Ovary (tissue), 3 donors: ENCODE data around the gene PRR29.

ENCODE experiments used
- CTCF ChIP-seq, 3 donors: fragments of 450-650 bp in 2 of 3; fragments of 200-600 bp in 1 of 3; IDR thresholded peaks; one replicate each; pipeline versions ENCODE4 v1.5.1 to v1.8.0; 2016 to 2022; ENCODE audit warnings: antibody characterized with exemption in 3 of 3, mild to moderate bottlenecking in 1 of 3
- POLR2A ChIP-seq: fragments of 450-650 bp; IDR thresholded peaks from one replicate; pipeline ENCODE4 v1.6.1; 2017; ENCODE audit warnings: antibody characterized with exemption, mild to moderate bottlenecking, moderate library complexity
- donor health status: DM: no; HTN: no; CAD: no.

DNA sequence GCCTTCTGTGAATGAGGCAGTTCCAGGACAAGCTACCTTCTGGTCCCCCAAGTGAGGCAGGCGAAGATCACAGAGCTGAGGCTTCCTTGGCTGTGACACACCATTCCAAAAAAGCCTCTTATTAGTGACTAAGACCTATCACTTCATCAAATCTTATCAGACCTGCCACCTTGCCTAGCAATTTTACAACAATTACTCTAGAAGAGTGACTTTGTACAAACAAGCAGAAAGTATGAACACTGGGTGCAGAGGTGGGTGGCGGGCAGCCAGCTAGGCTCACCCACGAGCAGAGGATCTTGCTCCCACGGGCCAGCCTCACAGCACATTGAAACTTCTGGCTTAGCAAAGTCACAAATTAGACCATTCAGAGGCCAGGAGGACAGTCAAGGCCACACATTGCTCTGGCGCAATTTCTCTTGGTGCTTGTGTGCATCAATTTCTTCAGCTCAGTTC, 24.5 kb downstream of the PRR29 start:
- TF ChIP-seq CTCF (IDR thresholded peaks at IDR 0.05) (no peak), POLR2A (no peak)
